GM23338 (cell line): ENCODE measurements around the gene ST8SIA4.

ENCODE experiments used
- CREB1 ChIP-seq: fragments of 250-450 bp; sonication (Bioruptor Pico); IDR thresholded peaks from 2 replicates; pipeline ENCODE4 v1.5.0; 2020; ENCODE audit warnings: low read depth, mild to moderate bottlenecking, moderate library complexity
- EZH2 ChIP-seq: fragments of 200-600 bp; sonication (generic); IDR thresholded peaks from one replicate; pipeline ENCODE4 v1.8.0; 2017; ENCODE audit warnings: antibody characterized with exemption, mild to moderate bottlenecking, low read depth; ENCODE audit not compliant: unreplicated experiment
- EZH2phosphoT487 ChIP-seq: fragments of 200-600 bp; sonication (generic); IDR thresholded peaks from one replicate; pipeline ENCODE4 v1.8.1; 2018; ENCODE audit warnings: antibody characterized with exemption; ENCODE audit not compliant: unreplicated experiment
- JUNB ChIP-seq: IDR thresholded peaks from one replicate; pipeline ENCODE4 v1.6.1; 2016; ENCODE audit warnings: antibody characterized with exemption; ENCODE audit not compliant: unreplicated experiment
- POLR2AphosphoS5 ChIP-seq: IDR thresholded peaks from 2 replicates; pipeline ENCODE4 v1.6.1; 2016; ENCODE audit warnings: antibody characterized with exemption, low read depth
- ZNF331 ChIP-seq: fragments of 250-450 bp; sonication (Bioruptor Pico); IDR thresholded peaks from 2 replicates; pipeline ENCODE4 v1.5.0; 2020; ENCODE audit warnings: low read depth, mild to moderate bottlenecking, moderate library complexity
- TF ChIP-seq, protein P1 (sequence below), 2 experiments: fragments of 200-600 bp in 1 of 2; sonication (generic) in 1 of 2; conservative IDR thresholded peaks; 2 replicates each; pipeline versions ENCODE4 v1.5.1 to v1.6.1; 2016 to 2017; ENCODE audit warnings: antibody characterized with exemption in 2 of 2, low read depth in 2 of 2, mild to moderate bottlenecking in 2 of 2, moderate library complexity in 1 of 2
- TF ChIP-seq, protein P2 (sequence below): IDR thresholded peaks from one replicate; pipeline ENCODE4 v1.6.1; 2018; ENCODE audit warnings: antibody characterized with exemption; ENCODE audit not compliant: unreplicated experiment
- TF ChIP-seq, protein P3 (sequence below): IDR thresholded peaks from 2 replicates; pipeline ENCODE4 v1.6.1; 2016; ENCODE audit warnings: antibody characterized with exemption

DNA sequence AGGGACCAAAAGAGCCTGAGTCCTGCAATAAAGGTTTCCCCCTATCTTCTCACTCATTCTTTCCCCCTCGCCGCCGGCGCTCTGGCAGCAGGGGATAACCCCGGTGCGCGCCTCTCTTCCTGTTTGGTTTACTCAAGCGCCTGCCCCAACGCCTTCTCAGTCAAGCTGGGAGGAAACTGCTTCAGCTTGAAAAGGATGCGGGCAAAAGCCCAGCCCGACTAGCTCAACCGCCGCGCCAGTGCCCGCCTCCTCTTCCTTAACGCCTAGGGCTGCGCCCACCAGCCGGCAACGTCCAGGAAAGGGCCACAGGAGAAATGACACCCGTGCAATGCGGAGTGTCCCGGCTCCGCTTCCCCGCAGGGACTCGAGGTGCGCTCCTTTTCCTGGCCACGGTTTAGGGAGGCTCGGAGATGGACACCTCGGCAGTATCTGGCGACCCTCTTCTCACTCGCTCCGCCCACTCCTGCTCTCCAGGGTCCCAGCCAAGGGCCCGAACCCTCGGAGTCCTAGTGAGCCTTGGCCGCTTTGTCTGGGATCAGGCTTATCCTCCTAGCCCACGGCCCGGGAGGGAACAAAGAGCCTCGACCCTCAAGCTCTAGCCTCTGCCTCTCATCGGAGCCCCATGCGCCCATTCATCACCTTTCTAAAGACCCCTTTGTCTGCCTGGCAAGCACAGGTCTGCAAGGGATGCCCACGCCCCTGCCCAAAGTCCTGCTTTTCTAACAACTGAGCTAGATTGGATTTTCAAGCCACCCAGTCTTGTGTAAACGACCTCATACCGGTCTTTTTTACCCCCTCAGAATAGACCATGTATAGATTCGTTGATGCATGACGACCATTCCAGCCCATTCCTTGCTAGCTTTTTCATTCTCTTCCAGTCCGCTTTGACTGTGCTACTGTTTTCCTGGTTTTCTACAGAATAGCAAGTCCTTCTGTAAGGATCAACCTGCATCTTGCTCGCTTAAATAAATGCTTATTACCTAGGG, 2.0 kb downstream of the ST8SIA4 start:
- no peak for TF ChIP-seq CREB1 (CRISPR knock-in tag)
- peak; percentile 45 for TF ChIP-seq EZH2
- TF ChIP-seq, protein P1, sequence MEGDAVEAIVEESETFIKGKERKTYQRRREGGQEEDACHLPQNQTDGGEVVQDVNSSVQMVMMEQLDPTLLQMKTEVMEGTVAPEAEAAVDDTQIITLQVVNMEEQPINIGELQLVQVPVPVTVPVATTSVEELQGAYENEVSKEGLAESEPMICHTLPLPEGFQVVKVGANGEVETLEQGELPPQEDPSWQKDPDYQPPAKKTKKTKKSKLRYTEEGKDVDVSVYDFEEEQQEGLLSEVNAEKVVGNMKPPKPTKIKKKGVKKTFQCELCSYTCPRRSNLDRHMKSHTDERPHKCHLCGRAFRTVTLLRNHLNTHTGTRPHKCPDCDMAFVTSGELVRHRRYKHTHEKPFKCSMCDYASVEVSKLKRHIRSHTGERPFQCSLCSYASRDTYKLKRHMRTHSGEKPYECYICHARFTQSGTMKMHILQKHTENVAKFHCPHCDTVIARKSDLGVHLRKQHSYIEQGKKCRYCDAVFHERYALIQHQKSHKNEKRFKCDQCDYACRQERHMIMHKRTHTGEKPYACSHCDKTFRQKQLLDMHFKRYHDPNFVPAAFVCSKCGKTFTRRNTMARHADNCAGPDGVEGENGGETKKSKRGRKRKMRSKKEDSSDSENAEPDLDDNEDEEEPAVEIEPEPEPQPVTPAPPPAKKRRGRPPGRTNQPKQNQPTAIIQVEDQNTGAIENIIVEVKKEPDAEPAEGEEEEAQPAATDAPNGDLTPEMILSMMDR (conservative IDR thresholded peaks at IDR 0.05; ENCODE audit: low read depth in 2 of 2), result no peak
- no peak for TF ChIP-seq EZH2phosphoT487
- TF ChIP-seq JUNB, result no peak
- TF ChIP-seq, protein P2, sequence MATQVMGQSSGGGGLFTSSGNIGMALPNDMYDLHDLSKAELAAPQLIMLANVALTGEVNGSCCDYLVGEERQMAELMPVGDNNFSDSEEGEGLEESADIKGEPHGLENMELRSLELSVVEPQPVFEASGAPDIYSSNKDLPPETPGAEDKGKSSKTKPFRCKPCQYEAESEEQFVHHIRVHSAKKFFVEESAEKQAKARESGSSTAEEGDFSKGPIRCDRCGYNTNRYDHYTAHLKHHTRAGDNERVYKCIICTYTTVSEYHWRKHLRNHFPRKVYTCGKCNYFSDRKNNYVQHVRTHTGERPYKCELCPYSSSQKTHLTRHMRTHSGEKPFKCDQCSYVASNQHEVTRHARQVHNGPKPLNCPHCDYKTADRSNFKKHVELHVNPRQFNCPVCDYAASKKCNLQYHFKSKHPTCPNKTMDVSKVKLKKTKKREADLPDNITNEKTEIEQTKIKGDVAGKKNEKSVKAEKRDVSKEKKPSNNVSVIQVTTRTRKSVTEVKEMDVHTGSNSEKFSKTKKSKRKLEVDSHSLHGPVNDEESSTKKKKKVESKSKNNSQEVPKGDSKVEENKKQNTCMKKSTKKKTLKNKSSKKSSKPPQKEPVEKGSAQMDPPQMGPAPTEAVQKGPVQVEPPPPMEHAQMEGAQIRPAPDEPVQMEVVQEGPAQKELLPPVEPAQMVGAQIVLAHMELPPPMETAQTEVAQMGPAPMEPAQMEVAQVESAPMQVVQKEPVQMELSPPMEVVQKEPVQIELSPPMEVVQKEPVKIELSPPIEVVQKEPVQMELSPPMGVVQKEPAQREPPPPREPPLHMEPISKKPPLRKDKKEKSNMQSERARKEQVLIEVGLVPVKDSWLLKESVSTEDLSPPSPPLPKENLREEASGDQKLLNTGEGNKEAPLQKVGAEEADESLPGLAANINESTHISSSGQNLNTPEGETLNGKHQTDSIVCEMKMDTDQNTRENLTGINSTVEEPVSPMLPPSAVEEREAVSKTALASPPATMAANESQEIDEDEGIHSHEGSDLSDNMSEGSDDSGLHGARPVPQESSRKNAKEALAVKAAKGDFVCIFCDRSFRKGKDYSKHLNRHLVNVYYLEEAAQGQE, result no peak
- TF ChIP-seq, protein P3, sequence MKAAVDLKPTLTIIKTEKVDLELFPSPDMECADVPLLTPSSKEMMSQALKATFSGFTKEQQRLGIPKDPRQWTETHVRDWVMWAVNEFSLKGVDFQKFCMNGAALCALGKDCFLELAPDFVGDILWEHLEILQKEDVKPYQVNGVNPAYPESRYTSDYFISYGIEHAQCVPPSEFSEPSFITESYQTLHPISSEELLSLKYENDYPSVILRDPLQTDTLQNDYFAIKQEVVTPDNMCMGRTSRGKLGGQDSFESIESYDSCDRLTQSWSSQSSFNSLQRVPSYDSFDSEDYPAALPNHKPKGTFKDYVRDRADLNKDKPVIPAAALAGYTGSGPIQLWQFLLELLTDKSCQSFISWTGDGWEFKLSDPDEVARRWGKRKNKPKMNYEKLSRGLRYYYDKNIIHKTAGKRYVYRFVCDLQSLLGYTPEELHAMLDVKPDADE, result no peak
- TF ChIP-seq POLR2AphosphoS5, result no peak
- TF ChIP-seq ZNF331 (CRISPR knock-in tag), result no peak
